NCI-H2196 (cell line): ENCODE data around the gene TRIL.

Source experiments
- DNase-seq: peaks from one replicate; lab custom pipeline; 2025; ENCODE audit not compliant: unreplicated experiment; lab: John Stamatoyannopoulos, UW

Gene TRIL

GRCh38 chr7:28983396-28984190 is 25.5 kb upstream of the TRIL start:
- DNase-seq = no peak

GRCh38 chr7:28981161-28981465 is 23.0 kb upstream of the TRIL start:
- DNase-seq = no peak

GRCh38 chr7:28980451-28981160 is 22.5 kb upstream of the TRIL start:
- DNase-seq = no peak

- DNase-seq = no peak
These were observed 21.6 kb upstream of the TRIL start for GRCh38 chr7:28979776-28980175.

GRCh38 chr7:28977881-28978280 is 19.8 kb upstream of the TRIL start:
- no peak for DNase-seq

GRCh38 chr7:28976022-28976421 is 17.9 kb upstream of the TRIL start:
- DNase-seq = no peak

- no peak for DNase-seq
These were observed 15.5 kb upstream of the TRIL start for GRCh38 chr7:28973591-28973990.

GRCh38 chr7:28964056-28964455 is 5.9 kb upstream of the TRIL start:
- no peak for DNase-seq

- DNase-seq = no peak
These were observed 3.8 kb upstream of the TRIL start for GRCh38 chr7:28961972-28962371.

GRCh38 chr7:28960071-28960840 is 2.1 kb upstream of the TRIL start:
- DNase-seq = no peak

- DNase-seq = no peak
These were observed 834 bp upstream of the TRIL start for GRCh38 chr7:28958980-28959347.

- no peak for DNase-seq
These were observed 337 bp downstream of the TRIL start for GRCh38 chr7:28957751-28958234.

- DNase-seq = no peak
These were observed 923 bp downstream of the TRIL start for GRCh38 chr7:28957064-28957750.

GRCh38 chr7:28956608-28957063 is 1.5 kb downstream of the TRIL start:
- DNase-seq = no peak

GRCh38 chr7:28955718-28956607 is 2.2 kb downstream of the TRIL start:
- no peak for DNase-seq

GRCh38 chr7:28955356-28955717 is 2.8 kb downstream of the TRIL start:
- no peak for DNase-seq

- no peak for DNase-seq
These were observed 3.2 kb downstream of the TRIL start for GRCh38 chr7:28954946-28955345.

GRCh38 chr7:28954471-28954870 is 3.7 kb downstream of the TRIL start:
- no peak for DNase-seq

GRCh38 chr7:28953633-28954032 is 4.5 kb downstream of the TRIL start:
- DNase-seq = no peak

GRCh38 chr7:28942168-28942567 is 16.0 kb downstream of the TRIL start:
- DNase-seq = no peak
